DND-41 (cell line): ENCODE results near the gene CACTIN.

Experiments used
- EZH2 ChIP-seq: IDR thresholded peaks from 3 replicates; pipeline ENCODE4 v1.6.1; 2012; ENCODE audit warnings: borderline replicate concordance, low read depth, mild to moderate bottlenecking, moderate library complexity, low read length, inconsistent platforms; ENCODE audit not compliant: severe bottlenecking
- TF ChIP-seq, protein P1 (sequence below): IDR thresholded peaks from 2 replicates; pipeline ENCODE4 v1.5.1; 2012; ENCODE audit warnings: borderline replicate concordance, low read length, moderate library complexity, mild to moderate bottlenecking; ENCODE audit not compliant: poor library complexity, severe bottlenecking; ENCODE audit errors: extremely low read depth

GRCh38 chr19:3618144-3618810 is 8.3 kb downstream of the CACTIN start:
- TF ChIP-seq, protein P1, sequence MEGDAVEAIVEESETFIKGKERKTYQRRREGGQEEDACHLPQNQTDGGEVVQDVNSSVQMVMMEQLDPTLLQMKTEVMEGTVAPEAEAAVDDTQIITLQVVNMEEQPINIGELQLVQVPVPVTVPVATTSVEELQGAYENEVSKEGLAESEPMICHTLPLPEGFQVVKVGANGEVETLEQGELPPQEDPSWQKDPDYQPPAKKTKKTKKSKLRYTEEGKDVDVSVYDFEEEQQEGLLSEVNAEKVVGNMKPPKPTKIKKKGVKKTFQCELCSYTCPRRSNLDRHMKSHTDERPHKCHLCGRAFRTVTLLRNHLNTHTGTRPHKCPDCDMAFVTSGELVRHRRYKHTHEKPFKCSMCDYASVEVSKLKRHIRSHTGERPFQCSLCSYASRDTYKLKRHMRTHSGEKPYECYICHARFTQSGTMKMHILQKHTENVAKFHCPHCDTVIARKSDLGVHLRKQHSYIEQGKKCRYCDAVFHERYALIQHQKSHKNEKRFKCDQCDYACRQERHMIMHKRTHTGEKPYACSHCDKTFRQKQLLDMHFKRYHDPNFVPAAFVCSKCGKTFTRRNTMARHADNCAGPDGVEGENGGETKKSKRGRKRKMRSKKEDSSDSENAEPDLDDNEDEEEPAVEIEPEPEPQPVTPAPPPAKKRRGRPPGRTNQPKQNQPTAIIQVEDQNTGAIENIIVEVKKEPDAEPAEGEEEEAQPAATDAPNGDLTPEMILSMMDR: peak; percentile 80
- no peak for TF ChIP-seq EZH2
